ENCODE data around the gene SLC6A6.
A peak's percentile ranks its signal among the peaks of the same experiment; 100 is the strongest.

SLC6A6 gene

DNA sequence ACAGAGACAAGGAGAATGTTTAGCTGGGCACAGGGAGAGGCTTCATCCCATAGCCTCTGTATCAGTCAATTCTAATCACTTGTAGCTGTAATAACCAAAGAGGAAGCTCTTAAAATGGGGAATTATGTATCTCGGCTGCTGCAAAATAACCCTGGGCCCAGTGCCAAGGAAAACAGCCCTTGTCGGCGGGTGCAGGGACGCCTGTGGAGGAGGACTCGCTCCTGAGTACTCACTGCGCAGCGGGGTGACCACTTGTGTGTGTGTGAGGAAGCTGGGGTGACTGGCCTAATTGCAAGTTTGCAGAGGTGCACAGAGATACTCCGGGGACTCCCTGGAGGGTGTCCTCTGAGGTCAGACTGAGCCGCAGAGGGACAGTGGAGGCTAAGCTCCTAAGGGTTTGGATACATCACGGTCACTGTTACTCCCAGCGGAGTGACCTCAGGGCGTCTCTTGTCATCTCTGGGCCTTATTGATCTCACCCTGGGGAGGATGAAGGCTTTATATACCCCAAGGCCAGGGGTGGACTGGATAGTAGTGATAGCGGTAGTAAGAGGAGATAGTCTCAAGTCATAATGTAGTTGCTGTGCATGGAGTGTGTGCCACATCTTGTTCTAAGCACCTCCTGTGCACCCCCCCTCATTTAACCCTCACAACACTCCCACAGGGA is 37.2 kb downstream of the SLC6A6 start:
- peak in 1 of 2 experiments; percentile 53 for DNase-seq

GRCh38 chr3:14440168-14440518 is 37.7 kb downstream of the SLC6A6 start:
- no peak for DNase-seq

- DNase-seq: peak; percentile 70 to 76
Measured at GRCh38 chr3:14440531-14441239, 38.3 kb downstream of the SLC6A6 start.

GRCh38 chr3:14441240-14441919 is 39.0 kb downstream of the SLC6A6 start:
- no peak for DNase-seq

DNA sequence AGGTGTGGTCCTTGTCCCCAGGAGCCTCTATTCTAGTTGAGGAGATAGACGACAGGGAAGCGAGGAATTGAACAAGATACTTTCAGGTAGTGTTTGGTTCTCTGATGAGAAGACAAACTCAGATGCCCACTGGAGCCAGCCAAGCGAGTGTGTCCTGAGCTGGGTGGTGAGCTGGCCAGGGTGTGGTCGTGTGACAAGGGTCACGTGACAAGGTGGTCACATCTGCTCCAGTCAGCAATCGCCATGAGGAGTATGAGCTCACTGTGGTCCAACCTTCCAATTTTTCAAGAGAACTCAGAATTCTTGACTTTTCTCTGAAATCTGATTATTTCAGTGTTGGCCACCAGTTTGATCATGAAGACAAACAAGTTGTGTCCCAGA is 39.5 kb downstream of the SLC6A6 start:
- DNase-seq: no peak

- no peak for DNase-seq
Measured at GRCh38 chr3:14444380-14444779, 42.0 kb downstream of the SLC6A6 start.

GRCh38 chr3:14445773-14446172 is 43.4 kb downstream of the SLC6A6 start:
- no peak for DNase-seq

DNA sequence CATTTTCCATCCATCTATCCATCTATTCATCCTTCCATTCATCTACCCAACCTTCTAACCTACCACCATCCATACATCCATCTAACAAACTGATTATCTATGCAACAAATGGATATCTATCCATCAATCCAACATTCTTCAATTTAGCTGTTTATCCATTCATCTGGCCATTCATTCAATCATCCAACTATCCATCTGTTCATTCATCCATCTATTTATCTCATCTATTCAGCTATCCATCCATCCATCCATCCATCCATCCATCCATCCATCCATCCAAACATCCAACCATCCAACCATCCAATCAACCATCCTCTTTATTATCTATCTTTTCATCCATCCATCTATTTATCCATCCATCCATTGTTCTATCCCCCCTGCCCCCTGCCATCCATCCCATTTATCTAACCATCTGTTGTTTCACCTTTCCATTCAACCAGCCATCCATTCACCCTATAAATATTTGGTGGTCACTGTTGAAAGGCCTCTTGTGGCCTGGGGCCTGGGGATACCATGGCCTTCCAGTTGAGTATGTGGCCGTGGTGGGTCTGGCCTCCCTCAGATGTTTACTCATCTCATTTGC is 44.7 kb downstream of the SLC6A6 start:
- no peak for DNase-seq

DNA sequence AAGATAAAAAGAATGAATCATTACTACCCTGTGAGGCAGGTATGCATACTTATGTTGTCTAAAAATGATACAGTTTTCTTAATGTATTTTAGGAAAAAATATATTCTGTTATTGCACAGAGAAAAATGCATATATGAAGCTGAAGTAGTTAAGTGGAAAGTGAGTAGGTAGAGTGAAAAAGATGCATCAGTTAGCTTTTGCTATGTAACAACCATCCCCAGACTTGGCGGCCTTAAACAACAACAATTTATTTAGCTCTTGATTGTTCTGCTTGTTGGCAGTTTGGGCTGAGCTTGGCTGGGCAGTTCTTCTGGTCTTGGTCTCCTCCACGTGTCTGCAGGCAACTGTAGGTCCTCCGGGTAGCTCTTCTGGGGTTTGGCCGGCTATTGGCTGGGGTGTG is 45.7 kb downstream of the SLC6A6 start:
- no peak for DNase-seq

DNA sequence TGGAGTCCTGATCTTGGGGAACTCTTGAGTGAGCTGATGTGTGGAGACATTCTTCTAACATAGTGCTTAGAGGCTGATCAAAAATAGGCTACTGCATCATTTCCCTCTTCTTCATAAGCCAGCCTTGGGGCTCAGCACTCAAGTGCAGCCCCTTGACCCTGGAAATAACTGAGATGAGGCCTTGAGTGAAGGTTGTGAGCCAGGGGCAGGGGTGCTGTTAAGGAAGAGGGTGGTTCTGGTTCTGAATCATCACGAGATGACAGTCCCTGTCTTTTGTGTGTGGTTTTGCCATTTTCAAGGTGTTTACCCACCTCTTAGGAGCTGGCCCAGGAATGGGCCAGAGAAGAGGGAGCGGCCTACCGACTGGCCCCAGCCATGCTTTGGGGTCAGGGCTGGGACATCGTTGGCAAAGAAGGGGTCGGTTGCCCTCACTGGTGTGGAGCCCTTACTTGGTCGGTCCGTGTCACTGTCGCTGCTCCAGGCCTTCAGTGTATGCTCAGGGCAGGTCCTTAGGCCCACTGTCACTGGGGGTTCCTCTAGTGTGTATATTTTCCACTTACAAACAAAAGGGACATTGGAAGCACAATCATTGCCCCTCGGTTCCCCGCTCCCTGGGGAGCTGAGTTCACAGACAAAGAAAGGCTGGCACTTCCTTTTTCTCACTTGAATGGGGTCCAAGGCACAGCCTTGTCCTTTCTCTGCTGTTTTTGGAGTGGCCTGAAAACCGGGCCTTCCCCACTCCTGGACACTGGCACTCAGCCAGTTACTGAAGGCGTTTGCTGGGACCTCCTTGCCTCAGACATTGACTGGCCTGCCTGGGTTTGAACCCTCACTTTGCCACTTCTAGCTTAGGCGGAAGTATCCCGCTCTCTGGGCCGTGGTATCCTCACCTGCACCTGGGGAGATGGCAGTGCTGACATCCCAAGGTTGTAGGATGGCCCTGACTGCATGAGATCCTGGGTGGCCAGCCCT is 46.6 kb downstream of the SLC6A6 start:
- DNase-seq: no peak

DNA sequence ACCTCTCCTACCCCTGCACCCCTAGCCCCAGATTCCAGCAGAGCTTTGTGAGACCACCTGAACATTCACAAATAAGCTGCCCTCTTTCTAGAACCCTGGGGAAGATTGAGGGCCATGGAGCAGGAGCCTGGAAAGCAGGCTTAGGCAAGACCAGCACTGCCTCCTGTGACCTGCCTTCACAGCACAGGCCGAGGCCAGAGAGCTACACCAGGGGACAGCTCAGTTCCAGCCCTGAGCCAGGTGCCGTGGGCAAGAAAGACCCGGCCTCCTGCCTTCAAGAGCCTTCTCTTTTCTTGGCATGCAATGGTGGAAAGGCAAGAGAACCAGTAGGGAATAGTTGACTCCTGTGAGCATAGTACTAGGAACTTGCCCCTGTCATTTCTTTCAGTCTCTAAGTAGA is 48.1 kb downstream of the SLC6A6 start:
- DNase-seq: no peak

- no peak for DNase-seq
Measured at GRCh38 chr3:14450922-14451606, 48.7 kb downstream of the SLC6A6 start.

GRCh38 chr3:14451844-14452739 is 49.7 kb downstream of the SLC6A6 start:
- DNase-seq: no peak

DNA sequence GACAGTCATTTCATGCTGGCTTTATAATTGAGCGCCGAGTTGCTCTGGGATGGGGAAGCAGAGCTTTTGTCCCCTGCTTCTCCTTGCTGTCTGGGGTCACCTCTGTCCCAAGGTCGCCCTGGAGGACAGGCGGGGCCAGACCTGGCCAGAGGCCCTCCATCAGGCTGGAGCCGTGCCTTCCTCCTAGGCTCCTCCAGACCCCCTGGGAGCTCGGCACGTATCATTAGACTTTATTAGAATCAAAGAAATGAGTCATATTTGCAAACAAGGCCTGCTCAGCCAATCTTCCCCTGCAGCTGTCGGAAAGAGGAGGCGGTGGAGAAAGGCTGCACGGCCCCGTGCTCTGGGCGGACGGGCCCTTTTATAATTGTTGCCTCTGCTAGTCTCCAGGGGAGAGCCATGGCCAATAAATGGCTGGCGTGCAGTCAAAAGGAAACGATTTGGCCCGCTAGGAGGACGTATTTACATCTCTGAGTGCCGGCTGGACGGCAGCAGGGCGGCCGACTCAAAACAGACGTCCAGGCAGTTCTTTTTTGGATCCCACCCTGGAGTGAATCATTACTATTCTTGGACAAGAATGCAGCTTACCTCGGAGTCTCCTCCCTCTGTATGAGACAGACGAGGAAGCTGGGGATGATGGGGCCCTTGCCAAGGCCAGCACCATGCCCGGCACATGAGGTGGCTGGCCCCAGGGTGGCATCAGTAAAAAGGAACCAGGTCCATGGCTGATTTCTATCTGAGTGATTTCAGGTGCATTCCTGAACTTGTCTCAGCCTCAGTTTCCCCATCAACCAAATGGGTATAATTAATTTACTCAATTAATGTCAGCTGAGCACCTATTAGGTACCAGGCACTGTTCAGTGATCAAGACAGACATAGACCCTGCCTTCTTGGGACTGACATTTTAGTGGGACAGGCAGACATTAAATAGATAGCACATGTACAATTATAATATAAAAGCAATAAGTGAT is 50.6 kb downstream of the SLC6A6 start:
- DNase-seq: no peak

- no peak for DNase-seq
Measured at GRCh38 chr3:14453876-14454638, 51.7 kb downstream of the SLC6A6 start.

GRCh38 chr3:14454639-14455310 is 52.4 kb downstream of the SLC6A6 start:
- no peak for DNase-seq

DNA sequence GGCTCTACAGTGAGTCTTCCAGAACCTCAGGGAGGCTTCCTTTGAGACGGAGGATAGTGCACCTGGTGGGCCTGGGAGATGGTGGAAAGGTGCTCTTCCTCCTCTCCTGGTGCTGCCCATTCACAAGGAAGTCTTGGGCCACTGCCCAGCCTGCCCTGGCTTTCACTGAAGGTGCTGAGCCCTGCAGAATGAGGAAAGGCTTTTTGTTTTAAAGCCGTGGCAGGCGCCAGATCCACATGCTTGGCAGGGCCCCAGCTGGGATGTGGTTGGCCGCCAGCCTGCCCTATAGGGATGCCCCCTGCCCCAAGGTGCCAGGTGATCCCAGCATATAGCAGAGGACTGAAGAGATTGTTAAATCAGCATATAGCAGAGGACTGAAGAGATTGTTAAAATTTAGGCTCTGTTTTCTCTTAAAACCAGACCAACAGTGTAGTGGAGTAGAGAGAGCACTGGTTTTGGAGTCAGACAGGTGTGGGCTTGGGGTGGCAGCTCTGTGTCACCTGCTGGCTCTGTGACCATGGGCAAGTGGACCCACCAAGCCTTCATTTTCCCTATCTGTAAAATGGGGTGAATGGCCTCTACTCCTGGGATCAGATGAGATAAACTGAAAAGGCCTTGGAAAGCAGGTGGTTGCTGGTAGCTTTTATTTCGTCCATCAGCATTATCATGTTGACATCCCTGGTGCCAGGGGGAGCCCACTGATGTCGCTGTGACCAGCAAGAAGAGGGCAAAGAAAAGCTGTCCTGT is 53.3 kb downstream of the SLC6A6 start:
- no peak for DNase-seq

GRCh38 chr3:14456794-14457193 is 54.4 kb downstream of the SLC6A6 start:
- DNase-seq: no peak
